Daoy (cell line): ENCODE results near the gene LRRC27. TPM values are rescaled to one million over a fixed set of nuclear protein-coding genes. Genes with fewer than 3 reads are reported as not detected.
A peak's percentile ranks its signal among the peaks of the same experiment; 100 is the strongest.

Experiments
- DNase-seq: peaks from one replicate; pipeline ENCODE4 v3.0.0-alpha.2; 2015; ENCODE audit warnings: low read depth
- total RNA-seq: library from RNA; depleted of rRNA; stranded (reverse); fragments of >200 nt; shearing (Covaris generic); gene quantifications from 2 replicates; pipeline ENCODE4 v1.2.3, GENCODE V29; 2014

The LRRC27 gene
- total RNA-seq, 1 experiment from 2014 or later: 4.6 TPM

GRCh38 chr10:132402781-132403241 lies 70.8 kb downstream of the LRRC27 start:
- DNase-seq: no peak

GRCh38 chr10:132403511-132404168 lies 71.6 kb downstream of the LRRC27 start:
- no peak for DNase-seq

- DNase-seq: no peak
Observed at GRCh38 chr10:132404169-132404880, 72.3 kb downstream of the LRRC27 start.

GRCh38 chr10:132404911-132405462 lies 73.0 kb downstream of the LRRC27 start:
- no peak for DNase-seq

GRCh38 chr10:132405463-132405991 lies 73.5 kb downstream of the LRRC27 start:
- no peak for DNase-seq

- DNase-seq: no peak
Observed at GRCh38 chr10:132406181-132406580, 74.2 kb downstream of the LRRC27 start.

- DNase-seq: no peak
Observed at GRCh38 chr10:132406750-132407149, 74.8 kb downstream of the LRRC27 start.

- DNase-seq: no peak
Observed at GRCh38 chr10:132407243-132407746, 75.3 kb downstream of the LRRC27 start.

GRCh38 chr10:132407846-132408278 lies 75.9 kb downstream of the LRRC27 start:
- no peak for DNase-seq

- DNase-seq: no peak
Observed at GRCh38 chr10:132408367-132408781, 76.4 kb downstream of the LRRC27 start.

GRCh38 chr10:132408823-132409666 lies 77.1 kb downstream of the LRRC27 start:
- no peak for DNase-seq

- DNase-seq: no peak
Observed at GRCh38 chr10:132409667-132410028, 77.7 kb downstream of the LRRC27 start.

GRCh38 chr10:132410056-132410778 lies 78.2 kb downstream of the LRRC27 start:
- no peak for DNase-seq

- no peak for DNase-seq
Observed at GRCh38 chr10:132410779-132411532, 79.0 kb downstream of the LRRC27 start.

- no peak for DNase-seq
Observed at GRCh38 chr10:132411561-132412253, 79.7 kb downstream of the LRRC27 start.

- DNase-seq: peak; percentile 37
Observed at GRCh38 chr10:132412316-132413192, 80.6 kb downstream of the LRRC27 start.

GRCh38 chr10:132413226-132414205 lies 81.5 kb downstream of the LRRC27 start:
- DNase-seq: no peak
